Stromal cell of bone marrow (primary cell): ENCODE data around the gene KIAA0825.
"Not testable (repeated sequence)": the region's sequence is repeated elsewhere in the genome, so short reads cannot be mapped to it uniquely, and the experiment has no call there.

Source experiments
- DNase-seq: peaks from one replicate; pipeline ENCODE4 v3.0.0-alpha.2; 2012; ENCODE audit warnings: low read depth

Gene KIAA0825

DNA sequence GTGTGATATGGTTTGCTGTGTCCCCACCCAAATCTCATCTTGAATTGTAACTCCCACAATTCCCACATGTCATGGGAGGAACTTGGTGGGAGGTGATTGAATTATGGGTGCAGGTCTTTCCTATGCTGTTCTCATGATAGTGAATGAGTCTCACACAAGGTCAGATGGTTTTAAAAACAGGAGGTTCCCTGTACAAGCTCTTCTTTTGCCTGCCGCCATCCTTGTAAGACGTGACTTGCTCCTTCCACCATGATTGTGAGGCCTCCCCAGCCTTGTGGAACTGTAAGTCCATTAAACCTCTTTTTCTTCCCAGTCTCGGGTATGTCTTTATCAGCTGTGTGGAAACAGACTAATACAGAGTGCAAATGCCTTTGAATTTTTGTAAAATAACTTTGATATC lies 447.3 kb downstream of the KIAA0825 start:
- not testable (repeated sequence) for DNase-seq

- DNase-seq, result not testable (repeated sequence)
These were observed 448.2 kb downstream of the KIAA0825 start for GRCh38 chr5:94170158-94170557.

- no peak for DNase-seq
These were observed 450.3 kb downstream of the KIAA0825 start for GRCh38 chr5:94168151-94168550.

DNA sequence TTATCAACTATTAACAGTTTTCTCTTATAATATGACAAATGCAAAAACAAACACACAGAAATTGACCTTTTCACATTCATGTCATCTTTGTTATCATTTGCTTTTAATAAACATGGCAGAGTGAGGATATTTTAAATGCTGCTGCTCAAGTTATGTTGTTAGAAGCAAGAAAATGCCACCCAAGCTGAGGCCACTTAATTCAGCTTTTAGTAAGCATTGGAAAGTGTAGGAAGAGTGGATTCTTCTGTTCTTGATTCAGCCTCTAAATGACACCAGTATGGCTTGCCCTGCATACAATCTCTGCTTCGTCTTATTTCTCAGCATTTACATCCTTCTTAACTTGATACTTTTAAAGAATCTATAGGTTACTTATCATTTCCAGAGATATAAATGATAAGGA lies 456.6 kb downstream of the KIAA0825 start:
- no peak for DNase-seq

DNA sequence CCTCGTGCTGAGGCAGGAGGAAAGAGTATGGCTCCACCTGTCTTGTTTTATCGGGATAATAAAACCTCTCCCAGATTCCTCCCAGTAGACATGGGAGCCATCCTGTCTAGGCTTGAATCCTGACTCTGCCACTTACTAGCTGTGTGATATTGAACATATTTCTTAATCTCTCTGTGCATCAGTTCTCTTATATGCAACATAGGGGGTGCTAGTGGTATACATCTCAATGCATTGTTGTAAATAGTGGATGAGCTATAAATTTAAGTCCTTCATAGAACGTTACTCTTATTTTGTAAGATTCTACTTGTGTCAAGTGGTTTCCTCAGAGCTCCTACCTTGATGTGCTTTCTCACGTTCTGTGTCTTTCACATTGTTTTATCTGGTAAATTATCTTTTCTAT lies 459.3 kb downstream of the KIAA0825 start:
- no peak for DNase-seq

DNA sequence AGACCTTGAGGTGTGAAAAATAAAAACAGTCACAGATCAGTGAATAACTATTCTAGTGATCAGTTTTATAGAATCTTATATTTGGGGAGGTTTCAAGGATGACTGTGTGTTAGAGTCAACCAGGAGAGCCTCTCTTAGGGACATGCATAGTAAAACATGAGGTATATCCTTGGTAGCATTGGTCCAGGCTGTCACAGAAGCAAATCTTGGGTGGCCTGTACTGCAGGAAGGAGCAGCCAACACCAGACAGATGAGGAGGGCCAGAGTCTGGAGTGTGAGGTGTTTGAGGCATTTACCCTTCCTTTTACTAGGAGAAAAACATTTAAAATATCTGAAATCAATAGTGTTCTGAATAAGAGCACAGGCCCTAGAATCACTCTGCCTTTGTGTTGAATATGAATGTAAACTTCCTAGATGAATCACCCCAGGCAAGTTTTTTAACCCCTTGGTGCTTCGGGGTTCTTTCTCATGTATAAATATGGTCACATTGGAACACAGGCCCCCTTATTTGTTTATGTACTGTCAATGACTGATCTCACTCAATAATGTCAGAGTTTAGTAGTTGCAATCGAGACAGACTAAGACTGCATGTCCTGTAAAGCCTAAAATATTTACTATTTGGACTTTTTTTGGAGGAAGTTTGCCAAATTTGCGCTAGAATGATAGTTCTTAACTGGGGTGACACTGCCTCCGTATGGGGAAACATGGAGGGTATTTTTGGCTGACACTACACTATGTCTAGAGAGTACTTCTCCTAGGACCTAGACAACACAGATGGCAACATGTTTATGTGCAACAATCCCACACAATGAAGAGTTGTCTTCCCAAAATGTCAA lies 460.5 kb downstream of the KIAA0825 start:
- DNase-seq, result no peak

DNA sequence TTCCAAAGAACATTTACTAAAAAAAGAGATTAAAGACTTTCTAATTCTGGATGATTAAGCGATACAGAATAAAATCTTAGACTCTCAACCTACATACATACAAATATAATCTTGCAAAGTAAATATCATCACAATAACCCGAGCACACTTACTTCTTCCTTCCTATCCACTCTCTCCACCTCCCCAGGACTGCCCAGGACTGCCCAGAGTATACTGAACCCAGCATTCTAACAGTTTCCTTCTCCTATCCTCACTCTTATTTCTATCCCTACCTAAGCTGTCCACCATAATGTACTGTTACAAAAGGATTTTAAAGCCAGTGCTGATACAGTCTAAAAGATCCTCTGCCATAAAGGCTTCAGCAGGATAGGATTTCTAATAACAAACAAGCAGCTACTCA lies 463.7 kb downstream of the KIAA0825 start:
- DNase-seq, result no peak

DNA sequence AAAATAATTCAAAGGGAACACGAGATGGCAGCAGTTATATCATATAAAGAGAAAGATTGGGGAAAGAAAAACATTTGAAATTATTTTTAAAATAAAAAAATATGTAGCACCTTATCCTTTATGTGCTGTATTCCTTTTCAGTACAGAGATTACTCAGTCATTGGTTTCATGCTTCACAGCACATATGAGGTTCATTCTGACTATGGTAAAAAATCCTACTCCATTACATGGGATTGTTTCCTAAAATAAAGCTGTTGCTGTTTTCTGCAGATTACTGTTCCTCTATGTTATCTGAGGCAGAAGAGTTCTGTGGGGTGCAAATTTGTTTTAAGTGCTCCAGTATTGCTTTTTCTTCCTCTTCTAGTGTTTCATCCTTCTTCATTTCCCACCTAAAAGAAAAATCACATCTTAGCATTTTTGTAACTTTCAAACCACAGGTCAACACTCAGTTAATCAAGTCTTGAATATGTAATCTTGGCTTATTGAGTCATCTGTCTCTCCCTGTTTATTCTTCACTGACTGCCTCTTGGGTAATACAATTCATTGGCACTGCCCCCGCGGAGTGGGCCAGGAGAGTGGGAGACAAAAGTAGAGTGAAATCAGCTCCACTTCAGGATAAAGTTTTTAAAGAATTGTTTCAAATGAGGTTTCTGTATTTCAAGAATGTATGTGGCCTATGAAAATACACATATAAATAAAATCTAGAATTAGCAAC lies 464.5 kb downstream of the KIAA0825 start:
- DNase-seq, result no peak

DNA sequence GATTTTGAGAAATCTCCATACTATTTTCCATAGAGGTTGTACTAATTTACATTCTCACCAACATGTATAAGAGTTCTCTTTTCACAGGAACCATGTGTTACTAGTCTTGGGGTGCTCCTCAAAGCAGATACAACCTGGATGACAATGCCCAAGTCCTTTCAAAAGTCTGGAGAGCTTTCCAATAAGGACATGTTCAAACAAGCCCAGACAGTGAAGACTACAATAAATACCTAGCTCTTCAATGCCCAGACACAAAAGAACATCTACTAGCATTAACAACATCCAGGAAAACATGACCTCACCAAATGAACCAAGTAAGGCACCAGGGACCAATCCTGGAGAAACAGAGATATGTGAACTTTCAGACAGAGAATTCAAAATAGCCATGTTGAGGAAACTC lies 474.8 kb downstream of the KIAA0825 start:
- DNase-seq, result not testable (repeated sequence)

- no peak for DNase-seq
These were observed 478.1 kb downstream of the KIAA0825 start for GRCh38 chr5:94140300-94140699.

DNA sequence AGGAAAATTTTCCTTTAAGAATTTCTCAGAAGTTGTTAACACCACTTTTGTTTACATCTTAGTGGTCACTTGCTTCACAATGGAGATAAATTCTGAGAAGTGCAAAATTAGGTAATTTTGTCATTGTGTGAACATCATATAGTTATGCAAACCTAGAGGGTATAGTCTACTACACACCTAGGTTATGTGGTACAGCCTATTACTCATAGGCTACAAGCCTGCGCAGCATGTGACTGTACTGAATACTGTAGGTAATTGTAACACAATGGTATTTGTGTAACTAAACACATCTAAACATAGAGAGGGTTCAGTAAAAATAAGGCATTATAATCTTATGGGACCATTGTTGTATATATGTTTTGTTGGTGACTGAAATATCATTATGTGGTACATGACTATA lies 488.3 kb downstream of the KIAA0825 start:
- DNase-seq, result no peak

GRCh38 chr5:94125107-94125506 lies 493.3 kb downstream of the KIAA0825 start:
- DNase-seq, result no peak

DNA sequence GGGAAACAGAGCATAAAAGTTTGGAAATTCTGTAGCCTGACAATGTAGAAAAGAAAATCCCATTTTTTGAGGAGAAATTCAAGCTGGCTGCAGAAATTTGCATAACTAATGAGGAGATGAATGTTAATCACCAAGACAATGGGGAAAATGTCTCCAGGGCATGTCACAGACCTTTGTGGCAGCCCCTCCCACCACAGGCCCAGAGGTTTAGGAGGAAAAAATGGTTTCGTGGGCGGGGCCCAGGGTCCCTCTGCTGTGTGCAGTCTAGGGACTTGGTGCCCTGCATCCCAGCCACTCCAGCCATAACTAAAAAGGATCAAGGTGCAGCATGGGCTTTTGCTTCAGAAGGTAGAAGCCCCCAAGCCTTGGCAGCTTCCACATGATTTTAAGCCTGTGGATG lies 502.1 kb downstream of the KIAA0825 start:
- not testable (repeated sequence) for DNase-seq

- no peak for DNase-seq
These were observed 505.3 kb downstream of the KIAA0825 start for GRCh38 chr5:94113087-94113486.

GRCh38 chr5:94111209-94112004 lies 507.0 kb downstream of the KIAA0825 start:
- peak; percentile 89 for DNase-seq

DNA sequence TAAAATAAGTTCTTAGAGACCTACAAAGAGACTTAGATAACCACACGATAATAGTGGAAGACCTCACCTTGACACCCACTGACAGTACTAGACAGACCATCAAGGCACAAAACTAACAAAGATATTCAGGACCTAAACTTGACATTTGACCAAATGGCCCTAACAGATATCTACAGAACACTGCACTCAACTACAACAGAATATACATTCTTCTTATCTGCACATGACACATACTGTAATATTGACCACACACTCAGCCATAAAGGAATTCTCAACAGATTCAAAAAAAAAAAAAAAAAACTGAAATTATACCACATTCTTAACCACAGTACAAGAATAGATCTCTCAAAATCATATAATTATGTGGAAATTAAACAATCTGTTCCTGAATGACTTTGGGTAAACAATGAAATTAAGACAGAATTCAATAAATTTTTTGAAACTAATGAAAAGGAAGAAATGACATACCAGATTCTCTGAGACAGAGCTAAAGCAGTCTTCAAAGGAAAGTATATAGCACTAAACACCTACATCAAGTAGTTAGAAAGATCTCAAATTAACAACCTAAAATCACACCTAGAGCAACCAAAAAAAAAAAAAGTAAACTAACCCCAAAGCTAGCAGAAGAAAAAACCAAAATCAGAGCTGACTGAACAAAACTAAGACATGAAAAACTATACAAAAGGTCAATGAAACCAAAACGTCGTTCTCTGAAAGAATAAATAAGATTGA lies 514.7 kb downstream of the KIAA0825 start:
- no peak for DNase-seq
